CD14-positive monocyte (primary cell): ENCODE results near the gene MBP. TPM values are rescaled to one million over a fixed set of nuclear protein-coding genes. Genes with fewer than 3 reads are reported as not detected.

Experiments used
- DNase-seq, 3 donors: peaks; one replicate each; pipeline ENCODE4 v3.0.0-alpha.2; 2011 to 2022
- H2AFZ ChIP-seq: 2 replicates; pipeline ENCODE4 v1.6.0; 2012; ENCODE audit warnings: mild to moderate bottlenecking, low read depth, low read length, inconsistent platforms; ENCODE audit not compliant: insufficient read depth, poor library complexity, severe bottlenecking
- H3K27ac ChIP-seq, 2 donors: 1 replicate in 1 of 2; 2 replicates in 1 of 2; pipeline ENCODE4 v1.5.1; 2012 to 2013; ENCODE audit warnings: low read length in 2 of 2, control low read depth in 1 of 2, inconsistent platforms in 1 of 2, low read depth in 1 of 2, mild to moderate bottlenecking in 1 of 2
- H3K27me3 ChIP-seq, 2 donors: one replicate each; pipeline versions ENCODE4 v1.6.0 to v1.6.1; 2011 to 2013; ENCODE audit warnings: low read length in 2 of 2; ENCODE audit not compliant: control insufficient read depth in 2 of 2, insufficient read depth in 2 of 2
- H3K36me3 ChIP-seq, 2 donors: replicated peaks in 1 of 2; 1 replicate in 1 of 2; 2 replicates in 1 of 2; pipeline versions ENCODE4 v1.5.1 to v1.6.1; 2012 to 2013; ENCODE audit warnings: low read length in 2 of 2, control low read depth in 1 of 2, inconsistent platforms in 1 of 2, mild to moderate bottlenecking in 1 of 2; ENCODE audit not compliant: insufficient read depth in 2 of 2, control insufficient read depth in 1 of 2
- H3K4me1 ChIP-seq, 2 donors: 1 replicate in 1 of 2; 2 replicates in 1 of 2; pipeline versions ENCODE4 v1.5.1 to v1.6.1; 2012 to 2013; ENCODE audit warnings: low read length in 2 of 2, control low read depth in 1 of 2, inconsistent platforms in 1 of 2, mild to moderate bottlenecking in 1 of 2, moderate library complexity in 1 of 2; ENCODE audit not compliant: insufficient read depth in 2 of 2, control insufficient read depth in 1 of 2
- H3K4me2 ChIP-seq: replicated peaks from 2 replicates; pipeline ENCODE3; 2012; ENCODE audit warnings: low read length, moderate library complexity, mild to moderate bottlenecking; ENCODE audit not compliant: poor library complexity, severe bottlenecking; ENCODE audit errors: extremely low read depth
- H3K4me3 ChIP-seq, 3 experiments: fragments of 200-600 bp in 1 of 3; sonication (generic) in 1 of 3; replicated peaks in 1 of 3; 1 replicate in 2 of 3; 2 replicates in 1 of 3; pipeline ENCODE4 v1.5.1; 2011 to 2013; ENCODE audit warnings: low read length in 3 of 3, mild to moderate bottlenecking in 3 of 3, control low read depth in 2 of 3, low read depth in 2 of 3, inconsistent platforms in 1 of 3, moderate library complexity in 1 of 3
- H3K79me2 ChIP-seq: 2 replicates; pipeline ENCODE4 v1.6.0; 2012; ENCODE audit warnings: mild to moderate bottlenecking, control low read depth, inconsistent platforms, low read length, moderate library complexity; ENCODE audit not compliant: insufficient read depth
- H3K9ac ChIP-seq: 2 replicates; pipeline ENCODE4 v1.6.0; 2017; ENCODE audit warnings: low read length, mild to moderate bottlenecking; ENCODE audit not compliant: insufficient read depth, poor library complexity, severe bottlenecking
- H3K9me3 ChIP-seq, 2 donors: replicated peaks in 1 of 2; 1 replicate in 1 of 2; 2 replicates in 1 of 2; pipeline versions ENCODE4 v1.5.1 to v1.6.1; 2012 to 2013; ENCODE audit warnings: low read length in 2 of 2, control low read depth in 1 of 2; ENCODE audit not compliant: control insufficient read depth in 1 of 2, insufficient read depth in 1 of 2
- H4K20me1 ChIP-seq: 2 replicates; pipeline ENCODE4 v1.6.0; 2012; ENCODE audit warnings: mild to moderate bottlenecking, low read length, control low read depth, moderate library complexity; ENCODE audit not compliant: insufficient read depth
- H3K27ac Mint-ChIP-seq, 7 donors: one replicate each; pipeline ENCODE4 v1.8.0; 2020; ENCODE audit warnings: mild to moderate bottlenecking in 7 of 7, mixed read lengths in 7 of 7, moderate library complexity in 6 of 7, inconsistent platforms in 2 of 7
- H3K27me3 Mint-ChIP-seq, 3 donors: one replicate each; pipeline ENCODE4 v1.8.0; 2021 to 2022; ENCODE audit warnings: low read depth in 3 of 3, mild to moderate bottlenecking in 3 of 3, mixed read lengths in 3 of 3, moderate library complexity in 3 of 3, inconsistent platforms in 1 of 3
- H3K36me3 Mint-ChIP-seq, 2 donors: one replicate each; pipeline ENCODE4 v1.8.0; 2020; ENCODE audit warnings: mixed read lengths in 2 of 2, inconsistent platforms in 1 of 2, mild to moderate bottlenecking in 1 of 2
- H3K4me1 Mint-ChIP-seq: one replicate; pipeline ENCODE4 v1.8.0; 2020; ENCODE audit warnings: mild to moderate bottlenecking, mixed read lengths
- H3K4me3 Mint-ChIP-seq, 2 donors: one replicate each; pipeline ENCODE4 v1.8.0; 2020; ENCODE audit warnings: mild to moderate bottlenecking in 2 of 2, mixed read lengths in 2 of 2, moderate library complexity in 1 of 2
- H3K9me3 Mint-ChIP-seq, 7 donors: one replicate each; pipeline ENCODE4 v1.8.0; 2020 to 2022; ENCODE audit warnings: mixed read lengths in 7 of 7, mild to moderate bottlenecking in 6 of 7, moderate library complexity in 6 of 7, inconsistent platforms in 2 of 7
- CTCF ChIP-seq: fragments of 200-600 bp; IDR thresholded peaks from one replicate; pipeline ENCODE4 v1.8.0; 2022; ENCODE audit warnings: antibody characterized with exemption, mild to moderate bottlenecking
- WGBS: methylation state at CpG from one replicate; pipeline ENCODE4 v1.1.5; 2013; ENCODE audit warnings: missing lambda C conversion rate; ENCODE audit not compliant: insufficient coverage; 5-methylcytosine and 5-hydroxymethylcytosine counted together
- intact Hi-C, 2 donors: fragments of 100-400 bp; cut with micrococcal nuclease; formaldehyde crosslinking; loops; one replicate each; pipeline versions ENCODE4 v1.15.0 to v1.15.1; 2023
- polyA plus RNA-seq, 3 donors: library from polyadenylated mRNA; depleted of rRNA in 1 of 3; unstranded in 2 of 3; stranded (reverse) in 1 of 3; fragments of 300-500 nt in 2 of 3; fragments of >200 nt in 1 of 3; fragmentation: Illumina TruSeq in 2 of 3; gene quantifications; 1 replicate in 2 of 3; 2 replicates in 1 of 3; pipeline ENCODE4 v1.2.3, GENCODE V29; 2012 to 2021

MBP gene
- polyA plus RNA-seq, 3 donors: 47.7 to 81.0 (median 50.4) TPM

- DNase-seq: no peak
- peaks cover 66% of the 10 kb centered on the region for H3K4me1 Mint-ChIP-seq
- peak overlapping the region in 2 of 7 donors; percentile 57 to 82 for H3K27ac Mint-ChIP-seq
- no peak overlapping the region for H2AFZ ChIP-seq
- H3K36me3 ChIP-seq: peaks cover 19 to 46% of the 10 kb centered on the region in 2 donors
- H3K79me2 ChIP-seq: peaks cover 91% of the 10 kb centered on the region
- peak overlapping the region in 1 of 2 donors; percentile 48 for H3K27ac ChIP-seq
- H3K9me3 ChIP-seq: no peaks in the 10 kb centered on the region
- H3K9ac ChIP-seq: no peak overlapping the region
- H3K4me3 ChIP-seq: no peak overlapping the region
- H4K20me1 ChIP-seq: no peaks in the 10 kb centered on the region
- H3K9me3 Mint-ChIP-seq: no peaks in the 10 kb centered on the region
- peaks cover 0 to 4% (median 0%) of the 10 kb centered on the region in 3 donors for H3K27me3 Mint-ChIP-seq
- no peaks in the 10 kb centered on the region for H3K27me3 ChIP-seq
- no peak for TF ChIP-seq CTCF
- no peak overlapping the region for H3K4me3 Mint-ChIP-seq
- intact Hi-C loops: no loop called here
- H3K4me2 ChIP-seq: no peak overlapping the region
- H3K4me1 ChIP-seq: peaks cover 33 to 40% of the 10 kb centered on the region in 2 donors
- peaks cover 51 to 57% of the 10 kb centered on the region in 2 donors for H3K36me3 Mint-ChIP-seq
- WGBS: 87% methylated on average over 4 of the region's 6 CpGs
Observed at GRCh38 chr18:77079088-77079487, 53.5 kb downstream of the MBP start.

DNA sequence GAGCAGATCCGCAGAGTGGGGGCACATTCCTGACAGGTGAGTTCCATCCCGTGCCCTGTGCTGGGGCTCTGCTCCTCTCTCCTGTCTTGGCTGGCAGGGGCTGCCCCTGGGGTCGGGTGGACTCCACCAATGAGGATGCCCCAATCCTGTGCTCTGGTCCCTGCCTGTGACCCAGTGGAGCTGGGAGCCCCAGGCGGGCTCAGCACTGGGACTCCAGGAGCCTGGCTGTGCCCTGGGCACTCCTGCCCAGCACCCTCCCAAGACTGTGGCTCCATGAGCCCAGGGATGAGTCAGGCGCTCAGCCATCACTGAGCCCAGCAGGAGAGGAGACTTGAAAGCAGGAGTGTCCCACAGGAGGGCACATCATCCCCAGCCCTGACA lies 53.9 kb downstream of the MBP start:
- Mint-ChIP-seq H3K27ac (peak overlapping the region in 5 of 7 donors; percentile 24 to 86 (median 60)), H3K27me3 (peaks cover 0 to 4% (median 0%) of the 10 kb centered on the region in 3 donors), H3K4me1 (peaks cover 64% of the 10 kb centered on the region), H3K4me3 (no peak overlapping the region), H3K9me3 (no peaks in the 10 kb centered on the region), H3K36me3 (peaks cover 53 to 58% of the 10 kb centered on the region in 2 donors)
- Histone ChIP-seq H4K20me1 (no peaks in the 10 kb centered on the region), H3K4me3 (no peak overlapping the region), H3K36me3 (peaks cover 19 to 50% of the 10 kb centered on the region in 2 donors), H3K79me2 (peaks cover 91% of the 10 kb centered on the region), H3K4me1 (peaks cover 32 to 36% of the 10 kb centered on the region in 2 donors), H3K27me3 (no peaks in the 10 kb centered on the region), H3K9me3 (no peaks in the 10 kb centered on the region), H3K4me2 (no peak overlapping the region), H2AFZ (no peak overlapping the region), H3K9ac (no peak overlapping the region), H3K27ac (peak overlapping the region in 1 of 2 donors; percentile 48)
- intact Hi-C loops: no loop called here
- no peak for TF ChIP-seq CTCF
- DNase-seq: no peak
- WGBS: 95% methylated on average over 4 of the region's 5 CpGs
